Activated CD4-positive, CD25-positive, alpha-beta regulatory T cell treated with anti-CD3 and anti-CD28 coated beads, Interleukin-2, amount 50 U/mL, for 24 hours (primary cell): ENCODE measurements around the gene CAMK2D.

Experiments used
- ATAC-seq, 2 donors: fragments of 150-1000 bp; cut with Tn5 transposase; one replicate each; pipeline ENCODE4 v1.10.0; 2021; ENCODE audit warnings: mild to moderate bottlenecking in 1 of 2, moderate library complexity in 1 of 2

The CAMK2D gene

GRCh38 chr4:113636877-113637276 lies 124.7 kb downstream of the CAMK2D start:
- peak; percentile 57 to 63 for ATAC-seq

DNA sequence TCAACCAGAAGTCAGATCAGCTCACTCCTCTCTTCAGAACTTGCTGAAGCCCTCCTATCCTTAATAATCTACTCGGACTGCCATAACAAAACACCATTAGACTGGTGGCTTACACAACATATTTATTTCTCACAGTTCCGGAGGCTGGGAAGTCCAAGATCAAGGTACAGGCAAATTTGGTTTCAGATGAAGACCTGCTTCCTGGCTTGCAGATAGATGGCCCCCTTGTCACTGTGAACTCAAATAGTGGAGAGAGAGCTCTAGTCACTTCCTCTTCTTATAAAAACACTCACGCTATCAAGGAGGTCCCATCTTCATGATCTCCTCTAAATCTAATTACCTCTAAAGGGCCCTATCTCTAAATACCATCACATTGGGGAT lies 125.1 kb downstream of the CAMK2D start:
- ATAC-seq, result peak in 1 of 2 donors; percentile 46

DNA sequence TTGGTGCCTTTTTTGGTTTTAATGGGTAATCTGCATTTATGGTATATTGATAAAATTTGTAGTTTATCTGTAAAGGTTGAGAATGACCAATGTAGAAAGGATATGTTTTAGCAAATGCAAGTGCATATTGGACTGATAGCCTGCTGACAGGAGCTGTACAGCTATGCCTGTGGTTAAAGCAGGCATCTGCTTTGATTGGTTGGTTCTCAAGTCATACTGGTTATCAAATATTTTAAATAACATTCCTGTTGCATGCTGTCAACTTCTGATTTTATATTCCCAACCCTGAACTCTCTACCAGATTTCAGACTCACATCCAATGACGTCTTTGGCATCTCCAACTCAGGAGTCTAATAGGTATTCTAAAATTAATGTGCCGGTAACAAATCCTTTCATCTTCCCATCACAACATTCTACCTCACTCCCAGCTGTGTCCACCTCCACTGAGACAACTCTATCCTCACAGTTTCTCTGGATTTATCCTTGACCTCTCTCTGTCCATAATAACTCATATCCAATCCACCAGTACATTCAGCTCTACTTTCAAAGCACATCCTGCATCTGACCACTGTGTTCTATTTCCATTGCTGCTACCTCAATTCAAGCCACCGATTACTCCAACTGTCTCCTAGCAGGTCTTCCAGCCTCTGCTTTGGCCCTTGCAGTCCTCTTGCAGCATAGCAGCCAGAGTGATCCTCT lies 125.7 kb downstream of the CAMK2D start:
- no peak for ATAC-seq

DNA sequence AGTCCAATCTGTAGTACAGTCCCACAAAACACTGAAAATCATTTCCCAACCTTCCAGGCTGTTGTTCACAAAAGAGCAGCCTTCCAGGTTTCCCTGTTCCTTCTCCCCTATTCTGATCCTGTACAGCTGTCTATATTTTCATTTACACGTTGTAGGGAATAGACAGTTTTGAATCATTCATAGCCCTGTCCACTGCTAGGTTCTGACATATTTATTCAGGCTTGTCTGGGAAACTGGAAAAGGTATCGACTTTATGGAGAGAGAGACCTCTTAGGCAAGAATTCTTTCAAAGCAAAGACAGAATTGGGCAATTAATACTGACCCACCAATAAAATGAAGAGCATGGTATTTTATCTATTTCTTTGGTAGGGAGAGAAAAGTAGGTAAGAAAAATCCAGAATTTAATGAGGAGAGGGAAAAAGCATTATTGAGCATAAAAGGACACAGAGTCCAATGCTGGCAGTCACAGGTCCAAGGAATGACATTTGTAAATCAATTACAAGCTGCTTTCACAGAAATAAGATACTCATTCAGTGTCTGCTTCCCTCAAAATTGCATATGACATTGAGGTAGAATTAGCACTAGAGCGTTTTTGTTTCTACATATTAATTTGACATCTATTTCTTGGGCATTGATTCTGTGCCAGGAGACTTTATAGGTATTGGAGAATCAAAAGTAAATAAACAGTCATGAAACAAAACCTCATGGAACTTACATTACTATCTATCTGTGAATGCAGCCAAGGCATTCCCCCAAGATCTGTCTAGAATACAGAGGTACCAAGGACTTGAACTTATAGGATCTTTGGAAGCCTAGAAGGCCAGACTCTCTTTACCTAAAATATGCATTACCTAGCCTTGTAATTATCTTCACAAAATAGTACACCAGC lies 127.2 kb downstream of the CAMK2D start:
- ATAC-seq, result no peak

DNA sequence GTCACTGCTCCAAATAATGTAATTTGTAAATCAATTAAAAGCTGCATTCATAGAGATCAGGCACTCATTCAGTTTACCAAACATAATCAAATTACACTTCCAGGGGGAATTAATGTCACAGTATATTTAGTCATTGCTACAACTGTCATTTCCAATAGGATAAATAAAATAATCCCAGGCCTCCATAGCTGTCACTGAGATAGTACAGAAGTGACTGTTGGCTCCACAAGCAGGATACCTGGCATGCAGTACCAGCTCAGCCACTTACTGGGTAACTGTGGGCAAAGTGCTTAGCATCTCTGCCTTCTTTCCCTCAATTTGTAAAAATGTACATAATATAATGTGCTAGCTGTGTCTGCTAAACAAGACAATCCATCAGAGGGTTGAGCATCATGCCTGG lies 128.1 kb downstream of the CAMK2D start:
- ATAC-seq, result no peak

DNA sequence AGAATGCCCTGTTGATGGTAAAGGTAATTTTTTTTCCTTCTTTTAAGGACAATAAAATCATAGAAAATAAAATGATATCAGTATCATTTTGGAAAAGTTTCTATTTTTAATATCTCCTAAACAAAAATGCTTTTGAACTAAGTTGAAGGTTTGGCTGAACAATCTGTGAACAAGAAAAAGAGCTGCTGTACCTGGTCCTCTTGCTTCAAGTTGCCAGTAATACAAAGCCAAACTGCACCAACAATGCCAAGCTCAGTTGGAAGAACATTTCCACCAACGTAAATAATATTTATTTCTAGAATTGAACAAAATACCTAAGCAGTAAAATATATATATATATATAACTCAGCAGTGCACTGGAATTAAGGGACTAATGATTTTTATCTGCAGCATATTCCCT lies 132.8 kb downstream of the CAMK2D start:
- no peak for ATAC-seq

DNA sequence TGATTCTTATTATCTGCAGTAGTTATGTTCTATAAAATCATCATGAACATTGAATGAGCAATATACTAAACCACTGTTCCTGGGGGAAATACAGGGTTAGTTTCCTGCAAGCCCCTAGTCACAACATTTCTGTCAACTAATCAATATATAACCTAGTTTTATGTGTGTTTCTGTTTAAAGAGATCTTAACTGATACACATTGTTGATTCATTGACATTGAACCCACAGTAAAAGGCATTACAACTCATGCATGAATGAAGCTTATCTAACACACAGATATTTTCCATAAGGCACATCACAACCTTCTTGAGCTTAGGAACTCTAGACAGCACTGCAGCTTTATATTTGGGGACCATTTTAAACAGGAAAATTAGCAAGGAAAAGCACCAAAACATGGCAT lies 134.2 kb downstream of the CAMK2D start:
- ATAC-seq, result no peak

GRCh38 chr4:113625902-113626301 lies 135.6 kb downstream of the CAMK2D start:
- peak in 1 of 2 donors; percentile 43 for ATAC-seq

GRCh38 chr4:113623274-113623894 lies 138.2 kb downstream of the CAMK2D start:
- ATAC-seq, result no peak

DNA sequence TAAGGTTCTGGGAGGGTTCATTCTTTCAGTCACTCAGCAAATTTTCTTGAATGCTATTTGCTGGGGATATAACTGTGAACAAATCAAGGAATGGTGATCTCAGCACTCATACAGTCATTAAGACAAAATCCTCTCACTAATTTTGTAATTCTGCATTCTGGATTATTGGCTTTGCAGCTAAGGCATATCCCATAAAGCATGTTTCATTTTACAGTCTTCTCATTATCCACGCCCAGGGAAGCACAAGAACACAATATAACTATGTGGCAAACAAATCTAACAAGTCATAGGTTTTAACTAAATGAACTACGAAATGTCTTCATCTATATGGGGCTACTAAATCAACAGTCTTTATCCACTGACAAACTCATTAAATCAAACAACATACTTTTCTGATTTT lies 139.9 kb downstream of the CAMK2D start:
- no peak for ATAC-seq

- no peak for ATAC-seq
Observed at GRCh38 chr4:113620032-113620431, 141.5 kb downstream of the CAMK2D start.

- no peak for ATAC-seq
Observed at GRCh38 chr4:113619526-113619925, 142.0 kb downstream of the CAMK2D start.

DNA sequence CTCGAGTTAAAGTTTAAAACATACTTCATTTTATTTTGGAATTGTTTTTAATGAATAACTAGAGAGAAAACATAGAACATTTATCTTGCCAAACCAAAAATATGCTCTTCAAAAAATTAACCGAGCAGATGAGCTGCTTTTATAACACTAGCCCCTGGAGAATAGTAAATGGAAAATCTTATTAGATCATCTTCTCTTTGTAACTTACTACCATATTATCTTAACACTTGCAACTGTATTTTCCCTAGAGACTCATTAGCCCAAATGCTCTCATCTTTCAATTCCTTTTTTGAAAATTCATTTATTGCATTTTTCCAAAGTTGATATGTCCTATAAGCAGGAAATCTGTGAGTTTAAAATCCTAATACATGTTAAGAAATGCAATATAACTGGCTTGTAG lies 143.3 kb downstream of the CAMK2D start:
- ATAC-seq, result no peak

- ATAC-seq, result no peak
Observed at GRCh38 chr4:113617195-113617594, 144.3 kb downstream of the CAMK2D start.

GRCh38 chr4:113616443-113616842 lies 145.1 kb downstream of the CAMK2D start:
- ATAC-seq, result peak in 1 of 2 donors; percentile 21

GRCh38 chr4:113614414-113614813 lies 147.1 kb downstream of the CAMK2D start:
- ATAC-seq, result no peak

DNA sequence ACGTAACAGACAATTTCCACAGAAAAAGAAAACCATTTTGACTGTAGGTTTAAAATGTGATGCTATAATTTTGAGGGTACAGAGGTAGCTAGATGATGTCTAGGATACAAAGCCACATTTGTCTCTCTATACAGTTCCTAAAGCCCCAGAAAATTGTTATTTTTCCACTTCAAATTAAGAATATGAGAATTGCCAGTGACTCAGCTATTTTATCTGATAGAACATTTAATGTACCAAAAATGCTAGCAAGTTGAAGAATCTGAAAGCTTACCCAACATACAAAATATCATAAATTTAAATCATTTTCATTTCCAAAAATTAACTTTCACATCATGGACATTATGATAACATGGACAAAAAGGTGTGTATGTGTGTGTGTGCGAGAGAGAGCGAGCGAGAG lies 148.0 kb downstream of the CAMK2D start:
- ATAC-seq, result no peak

DNA sequence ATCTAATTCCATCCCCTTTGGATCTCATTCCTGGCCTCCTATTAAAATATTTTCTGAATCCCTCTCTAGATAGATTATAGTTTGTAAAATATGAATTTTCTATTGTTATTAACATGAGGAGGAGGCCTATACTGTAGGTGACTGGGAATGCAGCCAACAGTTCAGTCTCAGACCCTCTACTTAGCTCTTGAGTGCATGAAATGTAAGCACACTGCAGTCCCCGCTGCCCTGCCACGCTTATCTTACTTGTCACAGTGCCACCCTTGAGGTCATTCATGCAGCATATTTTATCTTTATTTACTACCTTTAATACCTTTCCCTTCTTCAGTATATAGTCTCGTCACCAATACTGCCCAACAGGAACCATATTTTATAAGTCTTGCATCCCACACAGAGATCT lies 151.0 kb downstream of the CAMK2D start:
- ATAC-seq, result no peak

DNA sequence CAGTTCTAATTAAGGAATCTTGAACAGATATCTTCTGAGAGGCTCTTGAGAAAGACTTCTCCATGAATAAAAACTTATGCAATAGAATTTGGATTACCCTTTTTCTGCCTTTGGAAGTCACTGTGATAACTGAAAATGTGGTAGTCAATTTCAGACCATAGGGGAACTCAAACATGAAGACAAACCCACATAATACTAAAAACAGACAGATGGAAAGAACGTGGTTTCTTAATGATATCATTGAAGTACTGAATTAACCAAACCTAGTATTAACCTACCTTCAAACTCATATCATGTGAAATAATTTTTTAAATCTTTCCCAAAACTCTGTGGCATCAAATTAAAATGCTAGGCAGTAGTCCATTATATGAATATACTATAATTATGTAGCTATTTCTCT lies 153.5 kb downstream of the CAMK2D start:
- ATAC-seq, result no peak

- ATAC-seq, result no peak
Observed at GRCh38 chr4:113607147-113607720, 154.3 kb downstream of the CAMK2D start.

DNA sequence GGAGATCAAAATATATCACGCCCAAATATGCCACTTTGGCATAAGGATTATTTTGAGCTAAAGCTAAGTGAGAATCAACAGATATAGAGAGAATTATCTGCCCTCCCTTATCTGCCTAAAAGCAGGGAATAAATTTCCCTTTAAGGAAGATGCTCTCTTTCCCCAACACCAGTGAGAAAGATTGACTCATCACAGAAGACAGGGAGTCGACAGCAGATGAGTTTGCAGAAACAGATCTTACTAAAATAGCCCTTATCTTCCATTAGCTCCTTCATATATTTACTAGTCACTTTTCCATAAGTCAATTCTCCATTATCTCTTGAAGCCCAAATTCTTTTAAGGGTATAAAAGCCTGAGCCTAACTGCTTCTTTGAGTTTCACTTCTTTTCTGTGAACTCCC lies 156.6 kb downstream of the CAMK2D start:
- no peak for ATAC-seq

- ATAC-seq, result no peak
Observed at GRCh38 chr4:113603911-113604310, 157.6 kb downstream of the CAMK2D start.

DNA sequence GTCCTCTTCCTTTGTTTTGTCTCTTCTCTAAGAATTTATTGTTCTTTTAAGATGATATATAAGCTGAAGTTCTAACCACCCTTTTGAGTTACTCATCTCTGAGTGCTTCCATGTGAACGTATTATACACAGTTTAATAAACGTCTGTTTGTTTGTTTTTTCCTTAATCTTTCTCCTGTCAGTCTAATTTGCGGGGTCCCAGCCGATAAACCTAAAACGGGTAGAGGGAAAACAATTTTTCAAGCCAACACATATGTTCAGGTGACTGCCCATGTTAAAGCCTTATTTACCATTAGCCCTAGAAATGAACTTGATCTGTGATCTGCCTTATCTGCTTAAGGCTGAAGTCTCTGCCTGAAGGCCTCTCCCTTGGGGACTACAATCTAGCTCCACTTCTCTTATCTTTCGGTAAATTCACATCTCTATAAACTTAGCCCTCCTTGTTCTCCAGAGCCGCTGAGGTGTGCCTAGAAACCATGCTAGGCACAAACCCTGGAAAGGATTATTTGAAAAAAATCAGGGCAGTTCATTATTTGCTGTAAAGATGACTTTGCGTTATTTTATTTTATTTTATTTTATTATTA lies 158.8 kb downstream of the CAMK2D start:
- no peak for ATAC-seq
